T-helper 1 cell treated with Interleukin-12 subunit alpha and Interleukin-12 subunit beta and Interleukin-4 antibody, amounts not matched to agents 30 μg/mL and 1 μg/mL, for 36 hours (primary cell): ENCODE measurements around the gene ADORA1.

ENCODE experiments used
- H3K27ac Mint-ChIP-seq: one replicate; pipeline ENCODE4 v1.8.0; 2021; ENCODE audit warnings: mild to moderate bottlenecking, mixed read lengths
- H3K27me3 Mint-ChIP-seq: one replicate; pipeline ENCODE4 v1.8.0; 2021; ENCODE audit warnings: low read depth, mixed read lengths
- H3K36me3 Mint-ChIP-seq: one replicate; pipeline ENCODE4 v1.8.0; 2021; ENCODE audit warnings: low read depth, mixed read lengths
- H3K4me1 Mint-ChIP-seq: one replicate; pipeline ENCODE4 v1.8.0; 2021; ENCODE audit warnings: low read depth, mixed read lengths
- H3K4me3 Mint-ChIP-seq: one replicate; pipeline ENCODE4 v1.8.0; 2021; ENCODE audit warnings: mild to moderate bottlenecking, moderate library complexity, mixed read lengths
- H3K9me3 Mint-ChIP-seq: one replicate; pipeline ENCODE4 v1.8.0; 2021; ENCODE audit warnings: mixed read lengths

ADORA1 gene

GRCh38 chr1:203089001-203089650 lies 38.4 kb upstream of the ADORA1 start:
- no peak overlapping the region for H3K27ac Mint-ChIP-seq
- H3K4me3 Mint-ChIP-seq = no peak overlapping the region
- no peaks in the 10 kb centered on the region for H3K9me3 Mint-ChIP-seq
- H3K36me3 Mint-ChIP-seq = no peaks in the 10 kb centered on the region
- no peaks in the 10 kb centered on the region for H3K4me1 Mint-ChIP-seq
- H3K27me3 Mint-ChIP-seq = peaks cover 15% of the 10 kb centered on the region

- Mint-ChIP-seq H3K27ac (no peak overlapping the region), H3K36me3 (no peaks in the 10 kb centered on the region), H3K4me3 (no peak overlapping the region), H3K9me3 (peaks cover 5% of the 10 kb centered on the region), H3K4me1 (no peaks in the 10 kb centered on the region), H3K27me3 (peaks cover 20% of the 10 kb centered on the region)
These were observed 37.9 kb upstream of the ADORA1 start for GRCh38 chr1:203089651-203090045.

- H3K36me3 Mint-ChIP-seq = no peaks in the 10 kb centered on the region
- H3K27me3 Mint-ChIP-seq = peaks cover 30% of the 10 kb centered on the region
- peaks cover 14% of the 10 kb centered on the region for H3K9me3 Mint-ChIP-seq
- H3K27ac Mint-ChIP-seq = no peak overlapping the region
- H3K4me1 Mint-ChIP-seq = no peaks in the 10 kb centered on the region
- H3K4me3 Mint-ChIP-seq = no peak overlapping the region
These were observed 36.9 kb upstream of the ADORA1 start for GRCh38 chr1:203090421-203091198.

GRCh38 chr1:203091199-203091477 lies 36.4 kb upstream of the ADORA1 start:
- Mint-ChIP-seq H3K9me3 (peaks cover 18% of the 10 kb centered on the region), H3K27ac (no peak overlapping the region), H3K36me3 (no peaks in the 10 kb centered on the region), H3K4me3 (no peak overlapping the region), H3K4me1 (no peaks in the 10 kb centered on the region), H3K27me3 (peaks cover 32% of the 10 kb centered on the region)

GRCh38 chr1:203091761-203092330 lies 35.7 kb upstream of the ADORA1 start:
- Mint-ChIP-seq H3K36me3 (no peaks in the 10 kb centered on the region), H3K27me3 (peaks cover 34% of the 10 kb centered on the region), H3K4me3 (no peak overlapping the region), H3K27ac (no peak overlapping the region), H3K9me3 (peaks cover 19% of the 10 kb centered on the region), H3K4me1 (no peaks in the 10 kb centered on the region)

GRCh38 chr1:203093754-203094410 lies 33.6 kb upstream of the ADORA1 start:
- Mint-ChIP-seq H3K4me3 (no peak overlapping the region), H3K27ac (no peak overlapping the region), H3K27me3 (peaks cover 41% of the 10 kb centered on the region), H3K9me3 (peaks cover 19% of the 10 kb centered on the region), H3K36me3 (no peaks in the 10 kb centered on the region), H3K4me1 (no peaks in the 10 kb centered on the region)

- no peak overlapping the region for H3K27ac Mint-ChIP-seq
- peaks cover 41% of the 10 kb centered on the region for H3K27me3 Mint-ChIP-seq
- H3K4me3 Mint-ChIP-seq = no peak overlapping the region
- H3K36me3 Mint-ChIP-seq = no peaks in the 10 kb centered on the region
- no peaks in the 10 kb centered on the region for H3K4me1 Mint-ChIP-seq
- H3K9me3 Mint-ChIP-seq = peaks cover 19% of the 10 kb centered on the region
These were observed 32.4 kb upstream of the ADORA1 start for GRCh38 chr1:203095061-203095690.

GRCh38 chr1:203096566-203096965 lies 31.0 kb upstream of the ADORA1 start:
- Mint-ChIP-seq H3K4me1 (no peaks in the 10 kb centered on the region), H3K4me3 (no peak overlapping the region), H3K36me3 (no peaks in the 10 kb centered on the region), H3K27ac (no peak overlapping the region), H3K27me3 (peaks cover 35% of the 10 kb centered on the region), H3K9me3 (peaks cover 19% of the 10 kb centered on the region)

GRCh38 chr1:203097001-203097400 lies 30.5 kb upstream of the ADORA1 start:
- Mint-ChIP-seq H3K9me3 (peaks cover 19% of the 10 kb centered on the region), H3K4me3 (no peak overlapping the region), H3K27ac (no peak overlapping the region), H3K4me1 (no peaks in the 10 kb centered on the region), H3K27me3 (peaks cover 35% of the 10 kb centered on the region), H3K36me3 (no peaks in the 10 kb centered on the region)

GRCh38 chr1:203098445-203098844 lies 29.1 kb upstream of the ADORA1 start:
- H3K27me3 Mint-ChIP-seq = peaks cover 25% of the 10 kb centered on the region
- H3K4me1 Mint-ChIP-seq = no peaks in the 10 kb centered on the region
- no peak overlapping the region for H3K4me3 Mint-ChIP-seq
- no peak overlapping the region for H3K27ac Mint-ChIP-seq
- H3K9me3 Mint-ChIP-seq = peaks cover 19% of the 10 kb centered on the region
- H3K36me3 Mint-ChIP-seq = no peaks in the 10 kb centered on the region

GRCh38 chr1:203098914-203099520 lies 28.5 kb upstream of the ADORA1 start:
- no peaks in the 10 kb centered on the region for H3K4me1 Mint-ChIP-seq
- no peaks in the 10 kb centered on the region for H3K36me3 Mint-ChIP-seq
- H3K27me3 Mint-ChIP-seq = peaks cover 25% of the 10 kb centered on the region
- no peak overlapping the region for H3K4me3 Mint-ChIP-seq
- H3K9me3 Mint-ChIP-seq = peaks cover 19% of the 10 kb centered on the region
- H3K27ac Mint-ChIP-seq = no peak overlapping the region

GRCh38 chr1:203099805-203100515 lies 27.6 kb upstream of the ADORA1 start:
- Mint-ChIP-seq H3K9me3 (peaks cover 11% of the 10 kb centered on the region), H3K4me3 (no peak overlapping the region), H3K4me1 (no peaks in the 10 kb centered on the region), H3K27ac (no peak overlapping the region), H3K36me3 (no peaks in the 10 kb centered on the region), H3K27me3 (peaks cover 18% of the 10 kb centered on the region)

- Mint-ChIP-seq H3K9me3 (peaks cover 6% of the 10 kb centered on the region), H3K4me3 (no peak overlapping the region), H3K27me3 (peaks cover 18% of the 10 kb centered on the region), H3K4me1 (no peaks in the 10 kb centered on the region), H3K27ac (no peak overlapping the region), H3K36me3 (no peaks in the 10 kb centered on the region)
These were observed 27.0 kb upstream of the ADORA1 start for GRCh38 chr1:203100516-203100869.
